Left hindlimb (tissue), 1 donor: Measurements from ENCODE around the gene PAK3.

Experiments used
- DNase-seq: peaks from one replicate; pipeline ENCODE4 v3.0.0-alpha.2; 2018

PAK3 gene

GRCh38 chrX:111265486-111265885 lies 169.5 kb downstream of the PAK3 start:
- no peak for DNase-seq

GRCh38 chrX:111268506-111268905 lies 172.5 kb downstream of the PAK3 start:
- DNase-seq = no peak

- DNase-seq = peak; percentile 79
Observed at GRCh38 chrX:111270339-111270738, 174.3 kb downstream of the PAK3 start, which contains the start of gene CAPN6. TSS of gene CAPN6 (minus strand) at chrX:111270483. CDS start at chrX:111263936, 6,547 bp downstream.
